DOHH2 (cell line): ENCODE measurements around the gene ITPK1.

Experiments
- EZH2phosphoT487 ChIP-seq: fragments of 200-600 bp; sonication (generic); IDR thresholded peaks from 2 replicates; pipeline ENCODE4 v1.6.1; 2017; ENCODE audit warnings: borderline replicate concordance, mild to moderate bottlenecking, antibody characterized with exemption, low read length, moderate library complexity, mixed read lengths
- TF ChIP-seq, protein P1 (sequence below): fragments of 200-600 bp; sonication (generic); IDR thresholded peaks from one replicate; pipeline ENCODE4 v1.5.1; 2014; ENCODE audit warnings: antibody characterized with exemption, mild to moderate bottlenecking, low read depth, low read length; ENCODE audit not compliant: poor library complexity, severe bottlenecking

DNA sequence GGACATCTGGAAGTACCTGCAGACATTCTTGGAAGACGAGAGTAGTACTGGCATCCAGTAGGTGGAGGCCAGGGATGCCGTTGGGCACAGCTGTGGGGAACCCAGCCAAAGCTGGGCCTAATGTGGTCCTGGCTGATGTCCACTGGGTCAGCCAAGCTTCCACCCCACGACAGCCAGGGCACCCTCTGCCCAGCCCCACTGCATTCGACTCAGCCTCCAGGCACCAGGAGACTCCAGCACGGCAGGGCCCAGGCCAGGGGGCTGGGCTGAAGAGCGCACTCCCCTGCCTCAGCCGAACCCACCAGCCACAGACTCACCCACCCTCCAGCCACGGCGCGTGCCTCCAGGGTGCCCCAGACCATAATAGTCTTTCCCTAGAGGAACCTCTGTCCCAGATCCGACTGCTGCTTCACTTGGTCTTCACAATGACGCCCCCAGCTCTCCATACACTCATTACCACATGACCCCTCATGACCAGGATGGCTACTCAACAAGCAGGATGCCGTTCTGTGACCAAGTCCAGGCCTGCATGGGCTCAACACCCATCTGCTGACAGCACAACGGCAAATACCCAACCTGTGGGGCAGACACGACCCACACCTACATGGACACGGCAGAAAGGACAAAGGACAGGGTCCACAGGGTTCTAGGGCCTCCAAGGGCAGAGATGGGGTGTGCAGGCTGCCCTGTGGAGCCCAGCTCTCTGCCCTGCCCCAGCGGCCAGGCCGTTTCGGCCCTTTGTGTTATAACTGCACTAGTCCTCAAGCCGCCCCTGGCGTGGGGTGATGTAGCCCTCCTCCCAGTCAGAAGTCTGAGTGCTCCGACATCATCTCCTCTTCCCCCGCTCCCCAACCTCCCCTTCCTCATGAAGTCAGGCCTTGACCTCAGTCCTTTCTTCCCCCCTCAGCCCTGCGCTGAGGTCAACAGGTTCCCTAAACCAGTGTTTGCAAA lies 22.8 kb downstream of the ITPK1 start:
- TF ChIP-seq, protein P1, sequence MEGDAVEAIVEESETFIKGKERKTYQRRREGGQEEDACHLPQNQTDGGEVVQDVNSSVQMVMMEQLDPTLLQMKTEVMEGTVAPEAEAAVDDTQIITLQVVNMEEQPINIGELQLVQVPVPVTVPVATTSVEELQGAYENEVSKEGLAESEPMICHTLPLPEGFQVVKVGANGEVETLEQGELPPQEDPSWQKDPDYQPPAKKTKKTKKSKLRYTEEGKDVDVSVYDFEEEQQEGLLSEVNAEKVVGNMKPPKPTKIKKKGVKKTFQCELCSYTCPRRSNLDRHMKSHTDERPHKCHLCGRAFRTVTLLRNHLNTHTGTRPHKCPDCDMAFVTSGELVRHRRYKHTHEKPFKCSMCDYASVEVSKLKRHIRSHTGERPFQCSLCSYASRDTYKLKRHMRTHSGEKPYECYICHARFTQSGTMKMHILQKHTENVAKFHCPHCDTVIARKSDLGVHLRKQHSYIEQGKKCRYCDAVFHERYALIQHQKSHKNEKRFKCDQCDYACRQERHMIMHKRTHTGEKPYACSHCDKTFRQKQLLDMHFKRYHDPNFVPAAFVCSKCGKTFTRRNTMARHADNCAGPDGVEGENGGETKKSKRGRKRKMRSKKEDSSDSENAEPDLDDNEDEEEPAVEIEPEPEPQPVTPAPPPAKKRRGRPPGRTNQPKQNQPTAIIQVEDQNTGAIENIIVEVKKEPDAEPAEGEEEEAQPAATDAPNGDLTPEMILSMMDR, result no peak
- TF ChIP-seq EZH2phosphoT487, result no peak
